ENCODE results near the gene TEX261. TPM values are rescaled to one million over a fixed set of nuclear protein-coding genes. Genes with fewer than 3 reads are reported as not detected.

The TEX261 gene
- total and polyA plus RNA-seq, 2 donors (not counting 3 experiments of a cell fraction or from before 2014, with no cell fraction given), result 71.2 to 98.1 TPM

- no TSS peak for BruUV-seq (replicated peaks)
- Histone ChIP-seq H4K20me1 (replicated peaks; ENCODE audit: control insufficient read depth, extremely low read depth, insufficient read depth, low read length) (no peaks in the 10 kb centered on the region), H3K27me3 (ENCODE audit: control insufficient read depth in 2 of 2, insufficient read depth in 2 of 2, low read length in 2 of 2) (peaks cover 23 to 37% of the 10 kb centered on the region in 2 experiments), H3K79me2 (ENCODE audit: control insufficient read depth, insufficient read depth, low read length) (no peaks in the 10 kb centered on the region), H3K4me3 (replicated peaks in 1 of 3; ENCODE audit: insufficient read depth in 1 of 3, low read depth in 1 of 3, low read length in 3 of 3) (peak overlapping the region in 1 of 3 experiments; percentile 19), H3K4me1 (ENCODE audit: control insufficient read depth, extremely low read depth, insufficient read depth, low read length) (peaks cover 2% of the 10 kb centered on the region), H3K9me1 (replicated peaks; ENCODE audit: control insufficient read depth, extremely low read depth, insufficient read depth, low read length) (no peaks in the 10 kb centered on the region), H3K9me3 (replicated peaks; ENCODE audit: control insufficient read depth, insufficient read depth, low read length) (no peaks in the 10 kb centered on the region), H3K9ac (replicated peaks; ENCODE audit: extremely low read depth, insufficient read depth, low read length) (no peak overlapping the region), H3K4me2 (ENCODE audit: insufficient read depth, low read length) (peak overlapping the region; percentile 42), H3K36me3 (ENCODE audit: control insufficient read depth in 2 of 2, extremely low read depth in 1 of 2, insufficient read depth in 2 of 2, low read length in 2 of 2) (no peaks in the 10 kb centered on the region), H2AFZ (ENCODE audit: low read depth, low read length) (no peak overlapping the region), H3K27ac (ENCODE audit: insufficient read depth, low read depth, low read length) (no peak overlapping the region)
- dilution Hi-C loops (cut with MboI; ENCODE audit: extremely low pct_ligation_motif_present, low sequenced_read_pairs), result no loop called here
- ChIA-PET CTCF (interaction anchor here (0.6 to 10.3 kb wide), 22 partner anchors 9 to 661 kb away, joined by 3 to 84 read pairs (median 4); partner anchors contain the start of genes ANKRD53 and NAGK), POLR2A (no interaction called here)
- DNase-seq (ENCODE audit: low read depth, low spot score) (no peak), FAIRE-seq (peak; percentile 63)
- intact Hi-C loops (cut with micrococcal nuclease), result loop anchor here (1.0 to 2.0 kb wide), 3 partner anchors 12 to 36 kb away; partner anchors contain the start of gene TEX261
- TF ChIP-seq EZH2 (IDR thresholded peaks at IDR 0.05; ENCODE audit: borderline replicate concordance, low read depth, low read length, severe bottlenecking) (no peak), GATA2 (IDR thresholded peaks at IDR 0.05; ENCODE audit: insufficient read depth, insufficient read length, low read depth, low read length) (no peak), POLR2A (IDR thresholded peaks at IDR 0.05; ENCODE audit: low read depth, low read length) (no peak), MAX (IDR thresholded peaks at IDR 0.05; ENCODE audit: insufficient read depth, insufficient read length) (no peak), MYC (IDR thresholded peaks at IDR 0.05; ENCODE audit: low read depth, low read length) (no peak), JUN (IDR thresholded peaks at IDR 0.05; ENCODE audit: borderline replicate concordance, insufficient read depth, insufficient read length, low read depth) (no peak), FOS (IDR thresholded peaks at IDR 0.05; ENCODE audit: borderline replicate concordance, insufficient read depth, low read length) (no peak), POLR2AphosphoS5 (IDR thresholded peaks at IDR 0.05; ENCODE audit: insufficient read depth, low read depth, low read length) (no peak), CTCF (IDR thresholded peaks at IDR 0.05; ENCODE audit: extremely low read depth in 1 of 2, insufficient read depth in 1 of 2, low read depth in 1 of 2, low read length in 2 of 2) (no peak)
Measured at GRCh38 chr2:70965506-70965905, 29.2 kb downstream of the TEX261 start.

All from endothelial cell of umbilical vein (primary cell).